GM21576 (cell line): ENCODE data around the gene SYT14.

ENCODE experiments used
- ATAC-seq: cut with Tn5 transposase; IDR thresholded peaks from one replicate; pipeline ENCODE4 v1.9.1; 2021; ENCODE audit warnings: mild to moderate bottlenecking, moderate library complexity; ENCODE audit not compliant: unreplicated experiment

Gene SYT14

GRCh38 chr1:210198840-210199239, 260.8 kb downstream of the SYT14 start:
- ATAC-seq = no peak

- ATAC-seq = no peak
These were observed 262.2 kb downstream of the SYT14 start for GRCh38 chr1:210200124-210200736.

GRCh38 chr1:210201681-210202080, 263.7 kb downstream of the SYT14 start:
- ATAC-seq = no peak

- no peak for ATAC-seq
These were observed 269.8 kb downstream of the SYT14 start for GRCh38 chr1:210207597-210208450.

GRCh38 chr1:210213335-210213734, 275.3 kb downstream of the SYT14 start:
- ATAC-seq = no peak

GRCh38 chr1:210214573-210215409, 276.8 kb downstream of the SYT14 start:
- ATAC-seq = no peak

GRCh38 chr1:210217482-210217881, 279.5 kb downstream of the SYT14 start:
- ATAC-seq = no peak

- no peak for ATAC-seq
These were observed 280.0 kb downstream of the SYT14 start for GRCh38 chr1:210218047-210218446.
